ENCODE measurements around the gene CDCA3.
A peak's percentile ranks its signal among the peaks of the same experiment; 100 is the strongest.

Gene CDCA3

DNA sequence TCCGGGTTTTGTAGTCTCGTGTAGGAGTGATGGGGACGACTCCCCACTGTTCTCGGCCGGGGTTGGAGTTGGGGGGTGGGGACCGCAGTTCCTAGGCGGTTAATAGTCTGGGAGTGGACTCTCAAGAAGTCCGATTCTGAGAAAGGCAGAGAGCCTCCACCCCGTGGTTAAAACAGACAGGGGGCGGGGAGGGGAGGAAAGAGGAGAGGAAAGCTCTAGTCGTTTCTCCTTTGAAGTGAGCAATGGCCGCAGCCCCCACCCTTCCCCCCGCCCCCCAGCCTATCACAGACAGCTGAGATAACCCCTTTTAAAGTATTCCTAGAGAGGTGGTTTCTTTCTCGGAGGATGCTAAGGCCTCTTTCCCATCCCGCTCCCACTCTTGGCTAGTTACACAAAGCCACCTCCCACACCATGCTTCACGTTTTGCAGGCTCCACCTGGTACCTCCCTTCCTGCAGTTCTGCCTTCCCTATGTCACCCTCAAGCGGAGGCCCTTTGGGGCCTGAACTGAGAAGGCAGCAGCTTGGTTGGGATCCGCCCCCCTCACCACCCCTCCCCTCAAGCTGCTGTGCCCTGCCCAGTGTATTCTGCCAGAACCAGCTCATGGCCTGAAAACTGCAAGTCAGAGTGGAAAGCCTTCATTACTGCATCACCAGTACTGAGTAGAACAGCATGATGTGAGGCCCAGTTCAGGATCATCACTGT, 1.7 kb upstream of the CDCA3 start:
- DNase-seq, result no peak

DNA sequence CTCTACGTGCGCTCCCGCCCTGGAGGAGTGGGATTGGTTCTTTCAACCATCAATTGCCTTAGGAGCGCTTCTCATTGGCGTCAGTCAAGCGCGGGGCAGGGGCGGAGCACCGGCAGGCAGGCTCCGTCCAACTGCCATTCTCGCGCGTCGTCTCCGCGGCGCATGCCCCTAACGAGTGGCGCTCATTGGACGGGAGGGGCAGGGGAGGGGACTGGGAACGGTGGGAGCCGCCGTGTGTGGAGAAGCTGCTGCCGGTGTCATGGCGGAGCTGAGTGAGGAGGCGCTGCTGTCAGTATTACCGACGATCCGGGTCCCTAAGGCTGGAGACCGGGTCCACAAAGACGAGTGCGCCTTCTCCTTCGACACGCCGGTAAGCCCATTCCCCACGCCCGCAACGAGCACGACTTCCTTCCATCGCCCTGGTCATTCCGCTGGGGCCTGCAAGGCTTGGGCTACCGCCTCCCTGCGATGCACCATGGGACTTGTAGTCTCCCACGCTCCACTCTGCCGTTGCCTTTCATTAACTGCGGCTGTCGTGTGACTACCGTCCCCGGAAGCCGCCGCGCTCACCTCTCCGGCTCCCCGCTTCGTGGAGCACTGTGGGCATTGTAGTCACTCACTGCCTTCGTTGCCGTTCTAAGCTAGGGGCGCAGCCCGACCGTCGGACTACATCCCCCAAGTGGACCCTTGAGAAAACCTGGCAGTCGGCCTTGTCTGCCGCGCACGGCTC, 1.0 kb upstream of the CDCA3 start, which contains the start of gene USP5:
USP5 (plus strand) TSS at position 230 of the 730 bp plus-strand sequence; CDS start at position 260, 30 bp downstream.
- peak; percentile 86 for DNase-seq

DNA sequence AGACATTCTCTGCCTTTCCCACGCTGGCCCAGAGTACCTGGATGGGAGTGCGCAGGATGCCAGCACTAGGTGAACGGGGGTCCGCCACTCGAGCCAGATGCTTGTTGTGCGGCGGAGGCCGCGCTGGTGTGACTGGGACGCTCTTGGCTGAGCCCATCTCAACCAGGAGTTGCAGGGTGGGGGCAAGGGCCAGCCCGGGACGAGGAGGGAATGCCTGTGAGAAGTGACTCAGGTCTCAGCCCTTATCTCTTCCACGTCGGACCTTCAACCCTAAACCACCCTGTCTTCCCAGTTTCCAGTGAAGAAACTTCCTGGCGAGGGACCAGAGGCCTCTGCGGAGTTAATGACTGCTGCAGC, 312 bp downstream of the CDCA3 start:
- no peak for DNase-seq

DNA sequence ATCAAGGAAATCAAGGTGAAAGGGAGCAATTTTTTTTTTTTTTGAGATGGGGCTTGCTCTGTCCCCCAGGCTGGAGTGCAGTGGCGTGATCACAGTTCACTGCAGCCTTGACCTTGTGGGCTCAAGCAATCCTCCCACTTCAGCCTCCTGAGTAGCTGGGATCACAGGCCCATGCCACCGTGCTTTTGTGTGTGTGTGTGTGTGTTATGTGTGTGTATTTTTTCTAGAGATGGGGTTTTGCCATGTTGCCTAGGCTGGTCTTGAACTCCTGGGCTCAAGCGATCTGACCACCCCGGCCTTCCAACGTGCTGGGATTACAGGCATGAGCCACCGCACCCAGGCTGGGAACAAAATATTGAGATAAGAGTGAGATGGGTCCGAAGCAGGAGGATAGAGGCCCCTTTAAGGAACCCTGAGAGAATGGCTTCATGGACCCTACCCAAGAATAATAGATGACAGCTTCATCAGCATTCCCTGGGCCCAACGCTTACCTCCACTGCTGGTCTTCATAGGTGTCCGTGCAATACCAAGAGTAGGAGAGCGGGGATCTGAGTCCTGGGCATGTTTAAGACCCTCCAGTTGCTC, 1.0 kb downstream of the CDCA3 start:
- no peak for DNase-seq

DNA sequence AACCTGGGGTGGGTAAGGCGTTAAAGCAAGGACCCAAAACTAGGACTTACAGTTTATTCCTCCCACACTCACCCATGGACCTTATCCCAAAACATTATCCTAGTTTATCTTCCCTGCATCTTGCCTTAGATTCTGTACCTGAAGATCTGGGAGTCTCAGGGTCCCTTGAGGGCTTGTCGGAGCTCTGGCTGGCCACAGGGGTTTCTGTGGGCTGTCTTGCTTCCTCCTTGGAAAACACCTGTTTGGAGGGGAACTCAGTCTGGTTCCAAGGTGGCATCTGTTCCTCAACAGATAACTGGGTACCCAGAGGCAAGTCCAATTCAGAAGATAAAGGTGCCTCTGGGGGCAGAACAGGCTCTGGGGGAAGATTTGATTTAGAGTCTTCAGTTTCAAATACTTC, 1.7 kb downstream of the CDCA3 start:
- no peak for DNase-seq

DNA sequence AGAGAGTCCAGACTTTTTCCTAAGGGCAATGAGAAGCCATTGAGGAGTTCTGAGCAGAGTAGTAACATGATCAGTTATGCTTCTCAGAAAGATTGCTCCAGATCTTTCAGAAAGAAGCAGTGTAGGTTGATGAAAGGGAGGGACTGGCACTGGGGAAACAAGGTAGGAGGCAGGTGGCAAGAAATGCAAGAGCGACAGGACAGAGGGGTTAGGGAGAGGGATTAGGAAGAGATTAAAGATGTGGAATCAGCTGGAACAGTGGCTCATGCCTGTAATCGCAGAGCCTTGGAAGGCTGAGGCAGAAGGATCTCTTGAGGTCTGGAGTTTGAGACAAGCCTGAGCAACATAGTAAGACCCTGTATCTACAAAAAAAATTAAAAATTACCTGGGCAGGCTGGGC, 3.4 kb downstream of the CDCA3 start:
- no peak for DNase-seq

DNA sequence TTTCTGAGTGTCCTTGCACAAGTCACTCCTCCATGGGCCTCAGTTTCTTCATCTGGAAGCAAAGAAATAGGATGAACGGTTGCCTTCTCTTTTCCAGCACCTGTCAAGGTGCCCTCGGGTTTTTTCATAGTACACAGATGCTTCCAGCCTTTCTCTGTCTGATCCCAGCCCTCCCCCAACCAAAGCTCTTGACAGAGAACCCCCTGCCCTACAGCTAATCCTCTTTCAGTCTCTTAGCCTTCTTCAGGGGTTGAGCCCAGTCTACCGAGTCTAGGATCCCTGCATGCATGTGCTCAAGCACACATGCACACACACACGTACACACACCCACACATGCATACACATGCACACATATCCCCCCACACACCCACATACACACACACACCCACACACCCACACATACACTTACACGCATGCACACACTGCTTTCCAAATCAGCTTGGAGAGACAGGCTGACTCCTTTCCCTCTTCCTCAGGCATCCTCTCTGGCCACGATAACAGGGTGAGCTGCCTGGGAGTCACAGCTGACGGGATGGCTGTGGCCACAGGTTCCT, 4.7 kb downstream of the CDCA3 start:
- no peak for DNase-seq

DNA sequence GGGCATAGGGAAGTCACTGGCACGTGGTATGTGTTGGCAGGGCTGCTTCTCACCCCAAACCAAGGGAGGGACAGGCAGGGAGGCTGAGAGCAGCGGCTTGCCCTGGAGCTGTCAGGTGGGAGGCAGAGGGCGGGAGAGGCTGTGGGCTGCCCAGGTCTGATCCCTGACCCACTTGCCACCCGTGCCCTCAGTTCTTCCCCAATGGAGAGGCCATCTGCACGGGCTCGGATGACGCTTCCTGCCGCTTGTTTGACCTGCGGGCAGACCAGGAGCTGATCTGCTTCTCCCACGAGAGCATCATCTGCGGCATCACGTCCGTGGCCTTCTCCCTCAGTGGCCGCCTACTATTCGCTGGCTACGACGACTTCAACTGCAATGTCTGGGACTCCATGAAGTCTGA, 5.7 kb downstream of the CDCA3 start:
- DNase-seq, result no peak

DNA sequence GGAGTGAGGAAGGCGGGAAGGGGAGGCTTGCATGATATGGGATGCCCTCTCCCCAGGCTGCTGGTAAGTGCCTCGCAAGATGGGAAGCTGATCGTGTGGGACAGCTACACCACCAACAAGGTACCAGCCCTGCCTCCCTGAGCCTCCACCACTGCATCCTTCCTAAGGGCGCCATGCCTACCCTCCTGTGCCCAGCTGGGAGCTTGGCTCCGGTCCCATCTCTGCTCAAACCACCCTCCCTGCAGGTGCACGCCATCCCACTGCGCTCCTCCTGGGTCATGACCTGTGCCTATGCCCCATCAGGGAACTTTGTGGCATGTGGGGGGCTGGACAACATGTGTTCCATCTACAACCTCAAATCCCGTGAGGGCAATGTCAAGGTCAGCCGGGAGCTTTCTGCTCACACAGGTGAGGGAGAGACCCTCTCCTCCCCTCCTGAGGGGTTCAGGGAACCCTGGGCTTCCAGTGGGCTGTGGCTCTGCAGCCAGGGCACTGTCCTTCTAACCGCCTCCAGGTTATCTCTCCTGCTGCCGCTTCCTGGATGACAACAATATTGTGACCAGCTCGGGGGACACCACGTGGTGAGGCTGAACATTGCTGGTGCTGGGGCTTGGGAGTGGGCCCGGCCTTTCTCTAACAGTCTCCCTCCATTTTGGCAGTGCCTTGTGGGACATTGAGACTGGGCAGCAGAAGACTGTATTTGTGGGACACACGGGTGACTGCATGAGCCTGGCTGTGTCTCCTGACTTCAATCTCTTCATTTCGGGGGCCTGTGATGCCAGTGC, 7.8 kb downstream of the CDCA3 start:
- no peak for DNase-seq

DNA sequence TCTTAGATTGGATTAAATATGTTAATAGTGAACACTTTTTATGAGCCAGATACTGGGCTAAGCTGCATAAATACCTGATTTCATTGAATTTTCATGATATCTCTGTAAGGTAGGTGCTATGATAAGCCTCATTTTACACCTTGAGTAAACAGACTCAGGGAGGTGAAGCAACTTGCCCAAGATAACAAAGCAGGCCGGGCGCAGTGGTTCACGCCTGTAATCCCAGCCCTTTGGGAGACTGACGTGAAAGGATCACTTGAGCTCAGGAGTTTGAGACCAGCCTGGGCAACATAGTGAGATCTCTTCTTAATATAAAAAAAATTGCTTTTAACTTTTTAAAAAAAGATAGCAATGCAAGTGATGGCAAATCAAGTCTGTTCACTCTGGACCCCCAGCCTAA, 9.0 kb downstream of the CDCA3 start:
- DNase-seq, result no peak

DNA sequence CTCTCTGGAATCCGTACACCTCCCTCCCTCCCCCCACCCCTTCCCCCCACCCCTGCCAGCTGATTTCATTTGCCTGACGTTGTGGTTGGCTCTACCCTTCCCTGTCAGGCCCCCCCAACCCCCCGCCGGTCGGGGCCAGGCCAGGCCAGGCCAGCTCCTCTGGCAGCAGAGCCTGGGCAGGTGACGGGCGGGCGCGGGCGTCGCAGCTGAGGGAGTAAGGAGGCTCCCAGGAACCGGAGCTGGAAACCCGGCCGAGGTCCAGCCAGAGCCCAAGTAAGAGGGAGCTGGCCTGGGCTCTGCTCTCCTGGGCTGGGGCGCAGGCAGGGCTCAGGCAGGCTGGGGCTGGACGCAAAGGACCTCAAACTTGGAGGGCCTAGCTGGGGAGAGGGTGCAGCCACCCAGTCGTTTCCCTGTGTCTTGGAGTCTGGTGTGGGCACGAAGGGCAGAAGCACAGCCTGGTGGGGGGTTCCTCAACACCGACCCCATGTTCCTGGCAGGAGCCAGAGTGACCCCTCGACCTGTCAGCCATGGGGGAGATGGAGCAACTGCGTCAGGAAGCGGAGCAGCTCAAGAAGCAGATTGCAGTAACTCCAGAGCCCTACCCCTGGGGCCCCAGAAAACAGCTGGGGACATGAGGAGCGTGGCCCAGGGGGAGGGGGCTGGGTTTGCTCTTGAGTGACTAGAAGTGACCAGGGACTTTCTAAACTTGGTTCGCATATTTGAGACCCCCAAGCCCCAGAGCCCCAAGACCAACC, 10.1 kb downstream of the CDCA3 start, which contains the start of gene GNB3:
GNB3 (plus strand) TSS at position 165 of the 755 bp plus-strand sequence; CDS start at position 528, 363 bp downstream.
- no peak for DNase-seq

DNA sequence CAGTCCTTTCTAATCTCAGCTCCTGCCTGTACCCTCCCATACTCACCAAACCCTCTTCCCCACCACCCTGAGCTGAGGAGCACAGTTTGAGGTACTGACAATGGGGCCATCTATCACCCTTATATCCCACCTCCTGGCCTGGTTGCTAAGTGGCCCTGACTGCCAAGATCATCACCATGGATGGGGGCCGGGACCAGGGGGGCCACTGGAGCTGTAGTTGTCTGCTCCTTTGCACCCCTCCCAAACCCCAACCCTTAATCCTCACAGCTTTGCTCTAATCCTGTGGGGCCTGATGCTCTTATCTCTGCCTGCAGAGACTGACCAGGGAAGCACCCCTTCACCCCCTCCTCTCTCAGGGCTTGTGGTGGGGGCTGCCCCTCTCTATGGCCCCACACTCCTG, 10.8 kb downstream of the CDCA3 start:
- no peak for DNase-seq

DNA sequence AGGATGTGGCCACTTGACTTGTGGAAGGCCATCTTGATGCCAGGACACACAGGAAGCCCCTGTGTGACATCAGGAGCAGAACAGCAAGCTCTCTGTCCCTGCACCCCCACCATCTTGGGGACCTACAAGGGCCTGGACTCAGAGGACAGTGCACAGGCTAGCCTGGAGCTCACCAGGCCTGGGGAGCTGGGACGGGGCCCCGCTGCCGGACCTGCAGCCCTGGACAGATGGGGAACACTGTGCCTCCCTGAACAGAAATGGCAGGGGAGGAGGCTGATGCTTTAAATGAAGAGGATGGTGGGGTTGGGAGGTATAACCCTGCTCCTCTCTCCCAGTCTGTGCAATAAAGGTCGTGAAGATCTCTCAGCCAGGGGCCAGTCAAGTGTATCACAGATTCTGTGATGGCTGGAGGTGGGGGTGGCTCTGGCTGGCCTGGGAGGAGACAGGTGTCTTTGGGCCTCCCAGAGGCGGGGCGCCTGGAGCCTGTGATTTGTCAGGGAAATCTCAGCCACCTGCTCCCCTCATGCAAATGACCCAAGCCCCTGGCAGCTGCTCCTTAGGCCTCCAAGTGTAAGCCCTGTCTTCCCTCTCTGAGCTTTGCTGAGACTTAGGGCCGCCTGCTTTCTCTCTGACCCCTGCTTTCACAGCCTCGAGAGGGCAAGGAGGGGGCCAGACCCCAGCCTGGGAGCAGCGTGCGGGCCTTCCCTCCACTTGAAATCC, 11.4 kb downstream of the CDCA3 start:
- DNase-seq, result no peak

DNA sequence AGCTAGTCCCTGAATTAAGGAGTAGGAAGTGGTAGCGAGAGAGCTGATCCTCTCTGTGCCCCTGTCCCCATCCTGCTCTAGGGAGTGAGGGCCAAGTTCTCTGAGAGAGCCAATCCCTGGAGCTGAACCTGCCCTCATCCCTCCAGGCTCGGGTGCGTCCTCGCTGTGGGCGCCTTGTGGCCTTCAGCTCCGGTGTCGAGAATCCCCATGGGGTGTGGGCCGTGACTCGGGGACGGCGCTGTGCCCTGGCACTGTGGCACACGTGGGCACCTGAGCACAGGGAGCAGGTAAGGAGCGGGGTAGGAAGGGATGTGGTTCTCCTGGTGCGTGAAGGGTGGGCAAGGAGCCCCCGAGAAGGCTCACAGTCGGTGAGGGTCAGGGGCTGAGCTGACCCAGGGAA, 12.2 kb downstream of the CDCA3 start:
- no peak for DNase-seq

DNA sequence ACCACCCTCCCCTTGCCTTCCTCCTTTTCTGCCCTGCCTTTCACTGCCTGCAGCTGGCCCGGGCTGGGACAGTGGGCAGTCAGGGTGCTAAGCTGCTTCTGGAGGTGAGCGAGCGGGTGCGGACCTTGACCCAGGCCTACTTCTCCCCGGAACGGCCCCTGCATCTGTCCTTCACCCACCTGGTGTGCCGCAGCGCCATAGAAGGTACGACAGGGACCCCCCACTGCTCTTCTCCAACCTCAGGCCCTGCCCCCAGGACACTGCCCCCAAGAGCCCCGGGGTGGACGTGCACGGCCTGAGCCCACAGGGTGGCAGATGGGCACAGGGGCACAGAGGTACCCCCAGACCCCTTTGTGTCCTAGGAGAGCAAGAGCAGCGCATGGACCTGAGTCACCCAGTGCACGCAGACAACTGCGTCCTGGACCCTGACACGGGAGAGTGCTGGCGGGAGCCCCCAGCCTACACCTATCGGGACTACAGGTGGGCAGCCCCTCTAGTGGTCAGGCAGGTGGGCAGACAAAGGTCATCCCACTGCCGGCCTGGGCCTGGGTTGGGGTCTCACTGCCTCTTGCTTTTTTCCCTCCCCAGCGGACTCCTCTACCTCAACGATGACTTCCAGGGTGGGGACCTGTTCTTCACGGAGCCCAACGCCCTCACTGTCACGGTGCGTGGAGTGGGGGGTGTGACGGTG, 13.6 kb downstream of the CDCA3 start:
- no peak for DNase-seq

DNA sequence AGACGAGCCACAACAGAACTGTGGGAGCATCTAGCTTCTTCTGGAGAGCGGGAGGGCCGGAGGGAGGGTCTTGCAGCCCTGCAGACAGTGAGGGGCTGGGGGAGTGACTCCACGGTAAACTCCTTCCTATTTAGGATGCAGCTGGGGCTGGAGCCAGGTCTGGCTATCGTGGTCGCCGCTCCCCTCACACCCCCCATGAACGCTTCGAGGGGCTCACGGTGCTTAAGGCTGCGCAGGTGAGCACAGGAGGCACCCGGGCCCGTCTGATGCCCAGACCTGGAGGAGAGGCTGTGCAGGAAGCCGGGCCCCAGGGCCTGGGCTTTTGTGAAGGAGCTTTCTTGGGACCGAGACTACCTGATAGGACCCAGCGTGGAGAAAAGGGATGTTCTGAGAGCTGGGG, 14.2 kb downstream of the CDCA3 start:
- DNase-seq, result no peak

DNA sequence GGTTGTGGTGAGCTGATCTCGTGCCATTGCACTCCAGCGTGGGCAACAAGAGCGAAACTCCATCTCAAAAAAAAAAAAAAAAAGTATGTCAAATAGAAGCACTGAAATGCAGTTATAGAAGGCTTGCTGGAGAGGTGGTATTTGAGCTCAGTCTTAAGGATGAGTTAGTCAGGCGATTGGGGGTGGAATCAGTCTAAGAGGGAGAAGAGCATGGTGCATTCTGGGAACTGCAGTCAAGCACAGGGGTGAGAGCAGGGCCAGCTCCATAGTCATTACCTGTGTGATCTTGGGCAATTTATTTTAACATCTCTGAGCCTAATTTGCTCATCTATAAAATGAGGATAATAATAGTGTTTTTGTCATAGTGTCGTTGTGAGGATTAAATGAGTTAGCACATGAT, 16.2 kb downstream of the CDCA3 start:
- no peak for DNase-seq

DNA sequence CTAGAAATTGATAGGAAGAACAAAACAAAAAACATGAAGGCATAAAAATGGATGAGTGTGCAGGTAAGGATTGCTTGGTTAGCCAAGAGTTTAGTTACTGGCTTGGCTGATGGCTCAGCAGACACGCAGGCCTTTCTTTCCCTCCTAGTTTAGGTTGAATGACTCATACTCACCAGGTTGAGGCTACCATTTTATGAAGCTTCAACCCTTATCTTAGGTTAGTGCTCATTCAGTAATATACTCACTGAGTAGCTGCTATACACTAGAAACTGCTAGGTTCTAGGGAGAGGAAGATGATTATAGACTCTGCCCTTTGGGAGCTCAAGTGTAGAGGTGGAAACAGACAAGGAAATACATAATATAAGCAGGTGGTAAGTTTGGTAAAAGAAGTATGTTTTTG, 16.8 kb downstream of the CDCA3 start:
- DNase-seq, result no peak

DNA sequence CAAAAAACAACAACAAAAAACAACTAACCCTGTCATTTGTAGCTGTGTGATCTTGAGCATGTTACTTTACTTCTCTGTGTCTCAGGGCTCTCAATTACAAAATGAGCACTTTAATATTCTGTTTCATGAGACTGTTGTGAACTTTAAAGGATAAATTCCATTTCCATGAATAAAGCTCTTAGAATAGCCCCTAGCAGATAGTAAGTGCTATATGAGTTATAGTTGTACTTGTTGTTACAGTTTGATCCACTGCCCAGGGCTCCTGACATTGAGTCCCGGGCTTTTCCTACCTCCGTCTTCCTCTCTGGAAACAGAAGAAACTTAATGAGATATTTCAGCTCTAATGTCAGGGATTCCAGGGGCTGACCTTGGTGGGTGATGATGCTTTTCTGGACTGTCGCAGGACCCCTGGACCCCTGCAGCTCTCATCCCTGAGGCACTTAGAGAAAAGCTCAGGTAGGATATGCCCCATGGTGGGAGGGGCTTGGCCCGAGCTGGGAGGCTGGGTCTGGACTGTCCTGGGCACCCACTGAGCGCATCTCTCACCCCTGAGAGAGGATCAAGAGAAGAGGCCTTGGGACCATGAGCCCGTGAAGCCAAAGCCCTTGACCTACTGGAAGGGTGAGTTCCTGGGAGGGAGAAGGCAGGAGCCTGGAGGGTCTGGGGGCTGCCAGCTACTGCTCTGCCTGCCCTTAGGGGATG, 17.7 kb downstream of the CDCA3 start:
- DNase-seq, result no peak

DNA sequence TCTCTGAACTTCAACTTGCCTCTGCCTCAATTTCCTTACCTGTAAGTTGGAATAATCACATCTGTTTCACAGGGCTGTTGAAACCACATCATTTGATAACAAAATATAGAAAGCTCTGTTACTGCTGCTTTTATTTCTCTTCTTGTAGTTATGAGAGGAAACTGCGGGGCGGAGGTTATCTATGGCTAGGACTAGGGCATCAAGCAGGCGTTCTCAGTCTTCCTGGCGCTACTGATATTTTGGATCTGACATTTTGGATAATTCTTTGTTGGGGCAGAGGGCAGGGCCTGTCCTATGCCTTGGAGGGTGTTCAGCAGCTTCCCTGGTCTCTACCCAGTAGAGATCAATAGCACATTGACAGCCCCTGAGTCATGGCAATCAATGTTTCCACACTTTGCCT, 19.0 kb downstream of the CDCA3 start:
- DNase-seq, result no peak
